Duodenal mucosa (tissue), 2 donors: ENCODE measurements around the gene APOL2.
"Not testable (repeated sequence)": the region's sequence is repeated elsewhere in the genome, so short reads cannot be mapped to it uniquely, and the experiment has no call there.

Source experiments
- H3K27ac ChIP-seq: one replicate; pipeline ENCODE4 v1.7.0; 2013; ENCODE audit warnings: low read depth, low read length
- H3K27me3 ChIP-seq, 2 donors: one replicate each; pipeline ENCODE4 v1.7.0; 2013; ENCODE audit warnings: low read length in 2 of 2, control low read depth in 1 of 2; ENCODE audit not compliant: insufficient read depth in 2 of 2, control insufficient read depth in 1 of 2
- H3K36me3 ChIP-seq, 2 donors: one replicate each; pipeline ENCODE4 v1.7.0; 2013; ENCODE audit warnings: low read length in 2 of 2, control low read depth in 1 of 2; ENCODE audit not compliant: insufficient read depth in 2 of 2, control insufficient read depth in 1 of 2
- H3K4me1 ChIP-seq, 2 donors: one replicate each; pipeline ENCODE4 v1.7.0; 2013; ENCODE audit warnings: low read length in 2 of 2, control low read depth in 1 of 2; ENCODE audit not compliant: insufficient read depth in 2 of 2, control insufficient read depth in 1 of 2
- H3K4me3 ChIP-seq, 2 donors: one replicate each; pipeline ENCODE4 v1.7.0; 2013; ENCODE audit warnings: low read length in 2 of 2, low read depth in 1 of 2
- H3K9ac ChIP-seq, 2 donors: one replicate each; pipeline ENCODE4 v1.7.0; 2013; ENCODE audit warnings: low read length in 2 of 2, low read depth in 1 of 2
- H3K9me3 ChIP-seq, 2 donors: one replicate each; pipeline ENCODE4 v1.7.0; 2013; ENCODE audit warnings: low read length in 2 of 2, control low read depth in 1 of 2; ENCODE audit not compliant: control insufficient read depth in 1 of 2

The APOL2 gene

GRCh38 chr22:36280379-36280778 is 41.1 kb upstream of the APOL2 start:
- Histone ChIP-seq H3K4me3 (no peak overlapping the region), H3K27ac (no peak overlapping the region), H3K36me3 (peaks cover 33 to 47% of the 10 kb centered on the region in 2 donors)

GRCh38 chr22:36279219-36279666 is 39.9 kb upstream of the APOL2 start:
- Histone ChIP-seq H3K4me1 (peaks cover 4 to 9% of the 10 kb centered on the region in 2 donors), H3K27ac (no peak overlapping the region), H3K9ac (no peak overlapping the region), H3K36me3 (peaks cover 21 to 36% of the 10 kb centered on the region in 2 donors), H3K9me3 (no peaks in the 10 kb centered on the region), H3K4me3 (no peak overlapping the region), H3K27me3 (no peaks in the 10 kb centered on the region)

More at GRCh38 chr22:36280379-36280778, 41.1 kb upstream of the APOL2 start:
- H3K9ac ChIP-seq: no peak overlapping the region
- no peaks in the 10 kb centered on the region for H3K9me3 ChIP-seq
- no peaks in the 10 kb centered on the region for H3K27me3 ChIP-seq
- H3K4me1 ChIP-seq: peaks cover 4 to 9% of the 10 kb centered on the region in 2 donors

DNA sequence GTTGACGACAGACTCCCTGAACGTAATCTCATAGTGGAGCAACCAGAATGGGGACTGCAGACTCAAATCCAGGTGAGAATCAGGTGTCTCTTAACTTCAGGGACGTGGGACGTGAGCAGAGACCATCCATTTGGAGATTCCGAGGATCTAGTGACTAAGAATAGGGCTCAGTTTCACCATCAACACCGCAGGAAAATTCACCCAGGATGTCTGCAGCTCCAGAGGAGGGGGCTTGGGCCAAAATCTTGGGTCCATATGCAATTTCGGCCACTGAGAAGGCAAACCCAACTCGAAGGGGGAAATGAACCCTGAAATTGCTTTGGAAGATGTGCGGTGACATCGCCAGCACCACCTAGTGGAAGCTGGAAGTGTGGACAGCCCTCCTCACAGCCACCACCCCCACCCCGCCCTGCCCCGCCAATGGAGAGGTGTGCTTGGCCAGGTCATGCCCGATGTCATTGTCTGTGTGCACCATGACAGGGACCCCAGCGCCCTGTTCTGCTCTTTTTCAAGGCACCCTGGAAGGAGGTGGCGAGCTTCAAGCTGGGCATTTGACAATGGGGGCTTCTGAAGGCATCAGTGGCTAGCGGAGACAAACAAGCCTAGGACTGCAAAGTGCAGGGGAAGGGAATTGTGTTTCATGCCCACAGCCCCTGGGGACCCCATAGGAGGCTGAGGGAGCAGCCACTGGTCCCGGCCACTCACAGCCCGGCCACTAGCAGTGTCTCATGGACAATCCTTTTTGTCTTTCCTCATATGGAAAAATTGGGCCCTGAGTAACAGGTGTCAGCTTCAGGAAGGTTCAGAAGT is 38.4 kb upstream of the APOL2 start:
- Histone ChIP-seq H3K27me3 (no peaks in the 10 kb centered on the region), H3K4me3 (no peak overlapping the region), H3K36me3 (peaks cover 17 to 23% of the 10 kb centered on the region in 2 donors), H3K4me1 (peaks cover 4 to 9% of the 10 kb centered on the region in 2 donors), H3K27ac (no peak overlapping the region), H3K9me3 (no peaks in the 10 kb centered on the region), H3K9ac (no peak overlapping the region)

- H3K27me3 ChIP-seq: no peaks in the 10 kb centered on the region
- H3K9ac ChIP-seq: no peak overlapping the region
- H3K4me1 ChIP-seq: peaks cover 4 to 9% of the 10 kb centered on the region in 2 donors
- no peaks in the 10 kb centered on the region for H3K36me3 ChIP-seq
- no peak overlapping the region for H3K27ac ChIP-seq
- no peaks in the 10 kb centered on the region for H3K9me3 ChIP-seq
- no peak overlapping the region for H3K4me3 ChIP-seq
Observed at GRCh38 chr22:36274531-36274930, 35.2 kb upstream of the APOL2 start.

- H3K9me3 ChIP-seq, H3K27ac ChIP-seq, H3K36me3 ChIP-seq, H3K4me1 ChIP-seq, H3K4me3 ChIP-seq, H3K27me3 ChIP-seq, H3K9ac ChIP-seq: not testable (repeated sequence)
Observed at GRCh38 chr22:36271951-36272350, 32.6 kb upstream of the APOL2 start.

- not testable (repeated sequence) for H3K4me3 ChIP-seq, H3K27me3 ChIP-seq, H3K4me1 ChIP-seq, H3K9me3 ChIP-seq, H3K9ac ChIP-seq, H3K27ac ChIP-seq, H3K36me3 ChIP-seq
Observed at GRCh38 chr22:36271231-36271630, 31.9 kb upstream of the APOL2 start.

DNA sequence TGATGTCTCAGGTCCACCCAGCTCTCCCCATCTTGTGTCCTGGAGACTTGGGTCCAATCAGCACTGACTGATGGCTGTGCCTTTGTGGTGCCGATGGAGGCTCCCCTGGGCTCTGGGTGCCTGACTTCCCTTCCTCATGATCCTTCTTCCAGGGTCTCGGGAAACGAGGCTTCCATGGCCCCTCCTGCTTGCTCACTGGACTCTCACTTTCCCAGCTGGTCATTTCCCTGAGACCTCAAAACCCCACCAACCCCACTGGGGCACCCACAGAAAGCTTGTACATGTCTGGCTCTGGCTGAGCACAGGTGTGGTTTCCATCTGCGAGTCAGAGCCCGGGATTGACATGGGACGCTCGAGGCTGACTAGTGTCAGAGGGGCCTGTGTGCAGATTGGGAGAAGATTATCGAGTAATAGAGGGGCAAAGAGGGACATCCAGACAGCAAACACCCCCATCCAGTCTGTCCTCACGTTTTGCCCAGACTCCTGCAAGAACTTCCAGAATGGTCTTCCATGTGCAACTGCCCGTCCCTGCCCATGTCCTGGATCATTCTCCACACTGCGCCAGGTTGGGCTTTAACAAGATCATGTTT is 28.7 kb upstream of the APOL2 start:
- Histone ChIP-seq H3K4me1 (no peaks in the 10 kb centered on the region), H3K27ac (no peak overlapping the region), H3K9me3 (no peaks in the 10 kb centered on the region), H3K27me3 (no peaks in the 10 kb centered on the region), H3K9ac (no peak overlapping the region), H3K4me3 (no peak overlapping the region), H3K36me3 (peaks cover 8 to 16% of the 10 kb centered on the region in 2 donors)

GRCh38 chr22:36267058-36267457 is 27.7 kb upstream of the APOL2 start:
- no peak overlapping the region for H3K27ac ChIP-seq
- no peak overlapping the region for H3K4me3 ChIP-seq
- H3K9ac ChIP-seq: no peak overlapping the region
- H3K27me3 ChIP-seq: no peaks in the 10 kb centered on the region
- peaks cover 16 to 23% of the 10 kb centered on the region in 2 donors for H3K36me3 ChIP-seq
- no peaks in the 10 kb centered on the region for H3K4me1 ChIP-seq
- no peaks in the 10 kb centered on the region for H3K9me3 ChIP-seq

DNA sequence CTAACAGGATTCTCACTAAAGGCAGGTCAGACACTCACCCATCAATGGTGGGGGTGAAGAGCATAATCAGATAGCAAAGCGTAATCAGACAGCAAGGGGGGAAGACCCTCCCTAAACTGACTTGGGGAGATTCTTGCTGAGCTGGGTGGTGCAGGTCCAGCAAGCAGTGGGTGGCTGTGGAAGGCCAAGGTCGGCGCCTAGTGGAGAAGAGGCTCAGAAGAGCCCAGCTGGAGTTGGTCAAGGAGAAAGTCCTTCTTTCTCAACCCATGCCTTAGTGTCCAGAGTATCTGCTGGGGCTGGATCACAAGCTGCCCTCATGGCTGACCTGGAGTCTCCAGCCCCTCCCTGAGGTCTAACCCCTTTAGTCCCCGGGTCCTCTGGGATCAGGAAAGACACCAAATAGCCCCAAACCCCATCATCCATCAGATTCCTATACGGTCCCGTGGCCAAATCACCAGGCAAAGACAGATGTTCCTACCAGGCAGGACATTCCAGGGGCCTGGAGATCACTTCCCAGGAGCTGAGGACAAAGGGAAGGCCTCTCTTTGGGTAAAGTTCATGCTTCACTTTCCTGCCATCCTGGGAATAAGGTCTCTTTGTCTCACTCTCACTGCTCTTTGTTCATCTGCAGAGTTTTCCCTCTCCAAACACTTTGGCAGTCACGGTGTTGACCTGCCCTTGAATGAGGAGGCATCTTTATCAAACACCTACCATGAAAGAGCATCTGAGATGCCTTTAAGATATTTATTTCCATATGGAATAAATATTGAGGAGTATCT is 24.7 kb upstream of the APOL2 start:
- peaks cover 19 to 35% of the 10 kb centered on the region in 2 donors for H3K36me3 ChIP-seq
- not testable (repeated sequence) for H3K9me3 ChIP-seq, H3K27ac ChIP-seq, H3K27me3 ChIP-seq, H3K4me1 ChIP-seq, H3K9ac ChIP-seq, H3K4me3 ChIP-seq

GRCh38 chr22:36263216-36263673 is 23.9 kb upstream of the APOL2 start:
- not testable (repeated sequence) for H3K9ac ChIP-seq, H3K9me3 ChIP-seq, H3K27ac ChIP-seq, H3K27me3 ChIP-seq, H3K4me3 ChIP-seq
- Histone ChIP-seq H3K4me1 (peaks cover 6 to 13% of the 10 kb centered on the region in 2 donors), H3K36me3 (peaks cover 19 to 35% of the 10 kb centered on the region in 2 donors)
